DLD1 (cell line): Measurements from ENCODE around the gene IQCM.

Source experiments
- in situ Hi-C: cut with HindIII; loops from 2 replicates; pipeline ENCODE4 v1.10.0; 2017; ENCODE audit warnings: low sequenced_read_pairs

The IQCM gene

GRCh38 chr4:149322203-149322602 lies 493.4 kb downstream of the IQCM start:
- in situ Hi-C loops: no loop called here

- in situ Hi-C loops: no loop called here
Measured at GRCh38 chr4:149321438-149321837, 494.2 kb downstream of the IQCM start.

- in situ Hi-C loops: no loop called here
Measured at GRCh38 chr4:149311076-149311475, 504.6 kb downstream of the IQCM start.

GRCh38 chr4:149306537-149306936 lies 509.1 kb downstream of the IQCM start:
- in situ Hi-C loops: no loop called here
